ENCODE measurements around the gene HSPA12A. TPM values are rescaled to one million over a fixed set of nuclear protein-coding genes. Genes with fewer than 3 reads are reported as not detected.

HSPA12A gene
- polyA plus RNA-seq, 1 donor, result 51.3 TPM

GRCh38 chr10:116668018-116668417 is 74.3 kb downstream of the HSPA12A start:
- no peak for DNase-seq

- no peak for DNase-seq
Measured at GRCh38 chr10:116667484-116667883, 74.9 kb downstream of the HSPA12A start.

GRCh38 chr10:116665541-116666125 is 76.7 kb downstream of the HSPA12A start:
- DNase-seq, result no peak

GRCh38 chr10:116664631-116665030 is 77.7 kb downstream of the HSPA12A start:
- no peak for DNase-seq

DNA sequence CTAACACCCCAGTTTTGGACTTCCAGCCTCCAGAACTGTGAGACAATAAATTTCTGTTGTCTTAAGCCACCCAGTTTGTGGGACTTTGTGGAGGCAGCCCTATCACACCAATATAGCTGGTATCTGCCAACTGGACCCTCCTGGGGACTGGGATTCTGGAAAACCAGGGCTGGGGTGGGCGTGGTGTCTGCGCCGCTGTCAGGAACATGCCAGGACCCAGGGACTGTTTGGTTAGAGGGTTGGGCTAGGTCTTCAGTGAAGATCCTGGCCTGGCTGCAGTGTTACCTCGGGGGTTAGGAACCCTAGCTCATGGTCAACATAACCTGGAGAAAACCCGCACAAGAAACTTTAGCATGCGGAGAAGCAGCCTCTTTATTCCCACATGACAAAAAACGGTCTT is 79.0 kb downstream of the HSPA12A start:
- DNase-seq, result no peak

- DNase-seq, result no peak
Measured at GRCh38 chr10:116660860-116661259, 81.5 kb downstream of the HSPA12A start.

- DNase-seq, result no peak
Measured at GRCh38 chr10:116659049-116659670, 83.2 kb downstream of the HSPA12A start.

DNA sequence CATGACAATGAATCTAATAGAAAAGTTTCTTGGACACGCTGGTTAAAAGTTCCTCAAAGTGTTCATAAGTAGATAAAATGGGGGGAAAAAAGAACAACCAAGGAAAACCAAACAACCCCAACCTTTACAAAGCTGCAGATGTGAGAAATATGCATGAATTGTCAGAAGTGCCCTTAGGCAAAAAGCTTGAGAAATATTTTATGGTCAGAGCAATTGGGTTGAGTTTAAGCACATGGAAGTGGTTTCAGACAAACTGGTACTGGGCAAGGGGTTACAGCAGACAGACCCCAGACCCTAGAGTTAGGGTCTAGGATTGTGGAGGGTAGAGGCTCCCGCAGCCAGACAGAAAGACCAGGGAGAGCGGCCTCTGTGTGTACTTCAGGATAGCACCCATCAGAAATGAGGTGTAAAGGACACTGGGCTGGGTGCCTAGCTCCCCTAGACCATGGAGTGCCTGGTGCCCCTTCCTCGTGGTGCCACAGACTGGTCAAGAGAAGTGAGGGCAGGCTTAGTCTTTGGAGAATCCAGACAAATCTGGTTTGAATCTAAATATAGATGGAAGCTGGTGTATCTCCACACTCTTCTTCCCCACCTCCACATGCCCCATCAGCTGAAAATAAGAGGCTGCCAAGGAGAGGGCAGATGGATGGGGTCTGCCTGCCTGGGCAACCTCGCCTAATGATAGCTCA is 84.4 kb downstream of the HSPA12A start:
- DNase-seq, result no peak

DNA sequence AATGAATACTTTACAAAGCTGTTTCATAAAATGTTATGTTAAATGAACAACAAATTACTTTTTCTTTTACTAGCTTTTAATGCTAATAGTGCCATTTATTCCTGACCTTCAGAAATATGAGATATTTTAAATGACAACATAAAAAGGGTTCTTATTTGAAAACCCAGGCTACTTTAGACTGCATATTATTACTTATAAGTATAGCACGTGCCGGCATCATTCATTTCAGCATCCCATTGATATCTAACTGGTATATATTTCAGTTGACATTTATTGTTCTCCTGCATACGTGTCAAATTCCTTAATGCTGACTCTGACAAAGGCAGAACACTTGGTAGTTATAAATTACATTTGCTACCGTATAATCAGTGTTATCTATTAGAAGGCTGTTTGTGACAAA is 86.3 kb downstream of the HSPA12A start:
- no peak for DNase-seq

DNA sequence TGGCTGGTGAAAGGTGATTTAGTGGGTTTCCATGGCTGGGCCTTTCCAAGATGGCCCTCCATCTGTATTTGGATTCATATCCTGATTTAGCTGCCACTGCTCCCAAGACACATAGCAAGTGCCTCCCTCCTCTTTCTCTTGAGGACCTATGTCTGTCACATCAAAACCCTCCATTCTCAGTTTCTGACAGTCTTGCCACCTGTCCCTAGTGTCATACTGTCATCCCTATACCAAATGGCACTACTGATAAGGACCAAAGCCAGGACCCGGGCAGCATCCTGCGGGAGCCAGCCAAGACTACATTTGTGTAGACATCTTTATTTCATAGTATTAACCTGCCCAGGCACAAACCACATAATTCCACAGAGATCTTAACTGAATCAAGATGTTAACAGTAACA is 86.8 kb downstream of the HSPA12A start:
- DNase-seq, result no peak

GRCh38 chr10:116654816-116655215 is 87.5 kb downstream of the HSPA12A start:
- no peak for DNase-seq

DNA sequence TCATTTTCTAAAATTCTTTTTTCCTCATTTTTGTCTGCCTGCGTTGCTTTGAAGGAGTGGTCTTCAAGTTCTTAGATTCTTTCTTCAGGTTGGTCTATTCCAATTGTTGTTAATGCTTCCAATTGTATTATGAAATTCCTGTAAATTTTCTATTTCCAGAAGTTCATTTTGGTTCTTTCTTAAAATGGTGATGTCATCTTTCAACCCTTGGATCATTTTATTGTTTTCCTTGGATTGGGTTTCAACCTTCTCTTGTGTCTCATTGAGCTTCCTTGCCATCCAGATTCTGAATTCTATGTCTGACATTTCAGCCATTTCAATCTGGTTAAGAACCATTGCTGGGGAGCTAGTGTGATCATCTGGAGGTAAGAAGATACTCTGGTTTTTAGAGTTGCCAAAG is 88.5 kb downstream of the HSPA12A start:
- no peak for DNase-seq

DNA sequence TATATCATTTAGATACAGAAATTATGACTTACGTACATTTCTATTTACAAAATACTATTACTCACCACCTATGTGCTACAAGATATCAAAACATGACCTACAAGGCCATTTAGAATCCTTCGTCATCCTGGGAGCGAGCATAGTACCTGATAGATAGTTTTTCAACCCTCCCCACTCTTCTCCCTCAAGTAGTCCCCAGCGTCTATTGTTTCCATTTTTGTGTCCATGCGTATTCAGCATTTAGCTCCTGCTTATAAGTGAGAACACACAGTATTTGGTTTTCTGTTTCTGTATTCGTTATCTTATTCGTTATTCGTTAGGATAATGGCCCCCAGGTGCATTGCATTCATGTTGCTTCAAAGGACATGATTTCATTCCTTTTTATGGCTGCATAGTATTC is 93.5 kb downstream of the HSPA12A start:
- DNase-seq, result no peak

GRCh38 chr10:116646502-116646901 is 95.9 kb downstream of the HSPA12A start:
- DNase-seq, result no peak

- no peak for DNase-seq
Measured at GRCh38 chr10:116637830-116638229, 104.5 kb downstream of the HSPA12A start.

DNA sequence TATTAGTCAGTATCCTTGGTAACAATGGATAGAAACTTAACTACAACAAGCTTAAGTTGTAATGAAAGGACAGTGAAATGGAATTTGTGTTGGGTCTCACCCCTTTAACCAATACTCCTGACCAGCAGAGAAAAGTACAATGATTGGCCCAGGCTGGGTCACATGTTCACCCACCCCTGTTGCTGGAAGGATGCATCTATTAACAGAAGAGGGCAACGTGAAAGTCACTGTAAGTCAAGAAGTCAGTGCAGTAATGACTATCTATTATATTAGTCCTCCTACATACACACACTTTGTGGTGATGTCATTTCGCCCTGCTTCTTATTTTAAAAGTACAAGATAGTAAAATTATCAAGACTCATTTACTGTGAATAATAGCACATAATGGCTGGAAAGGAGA is 105.4 kb downstream of the HSPA12A start:
- DNase-seq, result no peak

DNA sequence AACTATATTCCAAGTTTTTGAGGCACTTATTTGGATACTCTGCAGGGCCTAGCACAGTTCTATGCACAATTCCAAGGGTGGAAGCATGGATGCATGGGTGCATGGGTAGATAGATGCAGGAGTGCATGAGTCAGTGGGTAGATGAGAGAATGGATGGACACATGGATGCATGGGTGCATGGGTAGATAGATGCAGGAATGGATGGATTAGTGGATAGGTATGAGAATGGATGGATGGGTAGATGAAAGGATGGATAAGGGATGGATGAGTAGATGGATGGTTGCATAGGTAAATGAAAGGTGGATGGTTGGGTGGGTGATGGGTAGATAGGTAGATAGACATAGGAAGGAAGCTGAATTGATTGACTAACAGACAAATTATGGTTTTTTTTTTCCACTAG is 106.0 kb downstream of the HSPA12A start:
- DNase-seq, result no peak

DNA sequence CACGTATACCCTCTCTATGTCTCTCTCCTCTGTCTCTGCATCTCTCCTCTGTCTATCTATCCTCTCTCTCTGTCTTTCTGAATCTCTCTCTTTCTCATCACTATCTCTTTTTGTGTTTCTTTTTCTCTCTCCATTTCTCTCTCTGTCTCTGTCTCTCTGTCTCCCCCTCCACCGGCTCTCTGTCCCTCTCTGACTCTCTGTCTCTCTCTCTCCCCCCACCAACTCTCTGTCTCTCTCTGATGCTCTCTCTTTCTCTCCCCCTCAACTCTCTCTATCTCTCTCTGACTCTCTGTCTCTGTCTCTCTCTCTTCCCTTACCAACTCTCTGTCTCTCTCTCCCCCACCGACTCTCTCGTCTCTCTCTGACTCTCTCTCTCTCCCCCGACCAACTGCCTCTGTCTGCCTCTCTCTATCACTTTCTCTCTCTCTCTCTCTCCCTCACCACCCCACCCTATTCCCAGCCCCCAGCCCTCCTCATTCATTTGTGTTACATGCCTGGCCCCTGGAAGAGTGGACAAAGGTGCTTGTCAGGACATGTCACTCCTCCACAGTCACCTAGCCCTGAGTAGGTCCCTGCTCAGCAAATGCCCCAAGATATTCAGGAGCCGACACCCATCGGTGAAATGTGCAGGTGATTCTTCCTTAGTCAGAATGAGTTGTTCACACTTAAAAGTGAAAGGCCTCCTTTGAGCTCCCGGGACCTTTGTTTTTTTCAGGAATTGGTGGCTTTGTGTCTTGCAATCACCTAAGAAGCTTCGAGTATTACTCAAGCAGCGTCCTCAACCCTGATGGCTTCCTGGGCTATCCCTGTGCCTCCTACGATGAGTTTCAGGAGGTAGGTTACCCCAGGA is 108.0 kb downstream of the HSPA12A start:
- DNase-seq, result no peak

GRCh38 chr10:116633216-116633600 is 109.2 kb downstream of the HSPA12A start:
- DNase-seq, result no peak

GRCh38 chr10:116632596-116633215 is 109.7 kb downstream of the HSPA12A start:
- no peak for DNase-seq

DNA sequence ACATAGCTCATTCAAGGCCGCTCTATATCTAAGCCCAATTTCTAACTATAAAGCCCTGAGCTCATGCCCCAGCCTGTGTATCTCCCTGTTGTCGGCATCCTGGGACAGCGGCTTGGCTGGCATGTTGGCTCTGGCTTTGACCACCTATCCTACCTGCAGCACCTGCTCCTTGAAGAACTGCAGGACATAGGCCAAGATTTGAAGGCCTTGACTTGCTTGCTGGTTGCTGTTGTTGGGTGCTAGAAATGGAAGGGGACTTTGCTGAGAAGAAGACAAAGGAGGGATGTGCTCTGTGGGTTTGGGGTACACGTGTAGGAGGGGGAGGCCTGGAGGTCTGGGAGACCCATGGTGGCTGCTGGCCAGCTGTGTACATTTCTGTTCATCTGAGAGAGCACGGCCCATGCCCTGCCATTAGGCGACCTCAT is 110.5 kb downstream of the HSPA12A start:
- no peak for DNase-seq

- no peak for DNase-seq
Measured at GRCh38 chr10:116630020-116630419, 112.3 kb downstream of the HSPA12A start.

Data from left kidney (tissue), 2 donors.